ENCODE results near the gene ERC1. TPM values are rescaled to one million over a fixed set of nuclear protein-coding genes. Genes with fewer than 3 reads are reported as not detected.

ERC1 gene
- total and polyA plus RNA-seq, 7 donors, result 4.0 to 35.6 (median 29.4) TPM

- H3K27me3 ChIP-seq (ENCODE audit: insufficient read depth in 3 of 3, low read length in 2 of 3), result peaks cover 0 to 68% (median 28%) of the 10 kb centered on the region in 3 donors
- ATAC-seq, result peak in 3 of 4 donors; percentile 44 to 67 (median 54)
These were observed 540.8 kb downstream of the ERC1 start for GRCh38 chr12:1531654-1532374.

GRCh38 chr12:1532375-1533165 lies 541.5 kb downstream of the ERC1 start:
- TF ChIP-seq, protein P1, sequence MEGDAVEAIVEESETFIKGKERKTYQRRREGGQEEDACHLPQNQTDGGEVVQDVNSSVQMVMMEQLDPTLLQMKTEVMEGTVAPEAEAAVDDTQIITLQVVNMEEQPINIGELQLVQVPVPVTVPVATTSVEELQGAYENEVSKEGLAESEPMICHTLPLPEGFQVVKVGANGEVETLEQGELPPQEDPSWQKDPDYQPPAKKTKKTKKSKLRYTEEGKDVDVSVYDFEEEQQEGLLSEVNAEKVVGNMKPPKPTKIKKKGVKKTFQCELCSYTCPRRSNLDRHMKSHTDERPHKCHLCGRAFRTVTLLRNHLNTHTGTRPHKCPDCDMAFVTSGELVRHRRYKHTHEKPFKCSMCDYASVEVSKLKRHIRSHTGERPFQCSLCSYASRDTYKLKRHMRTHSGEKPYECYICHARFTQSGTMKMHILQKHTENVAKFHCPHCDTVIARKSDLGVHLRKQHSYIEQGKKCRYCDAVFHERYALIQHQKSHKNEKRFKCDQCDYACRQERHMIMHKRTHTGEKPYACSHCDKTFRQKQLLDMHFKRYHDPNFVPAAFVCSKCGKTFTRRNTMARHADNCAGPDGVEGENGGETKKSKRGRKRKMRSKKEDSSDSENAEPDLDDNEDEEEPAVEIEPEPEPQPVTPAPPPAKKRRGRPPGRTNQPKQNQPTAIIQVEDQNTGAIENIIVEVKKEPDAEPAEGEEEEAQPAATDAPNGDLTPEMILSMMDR (IDR thresholded peaks at IDR 0.05), result no peak

More at GRCh38 chr12:1531654-1532374, 540.8 kb downstream of the ERC1 start:
- TF ChIP-seq, protein P1 (IDR thresholded peaks at IDR 0.05), result no peak
- Histone ChIP-seq H3K9me3 (no peaks in the 10 kb centered on the region), H3K4me1 (peaks cover 9% of the 10 kb centered on the region), H3K36me3 (ENCODE audit: insufficient read depth in 1 of 2, low read depth in 1 of 2) (no peaks in the 10 kb centered on the region), H3K4me3 (peak overlapping the region; percentile 75), H3K27ac (peak overlapping the region; percentile 30)
- intact Hi-C loops (cut with DNase I), result no loop called here
- no peak for DNase-seq
- 47 to 63% (median 55%) methylated on average over 23 to 26 of the region's 26 CpGs for WGBS, 3 donors

GRCh38 chr12:1533205-1533601 lies 542.2 kb downstream of the ERC1 start:
- 31 to 63% (median 61%) methylated on average over 9 of the region's 9 CpGs for WGBS, 3 donors
- Histone ChIP-seq H3K27ac (no peak overlapping the region), H3K36me3 (ENCODE audit: insufficient read depth in 1 of 2, low read depth in 1 of 2) (no peaks in the 10 kb centered on the region), H3K4me3 (no peak overlapping the region), H3K4me1 (peaks cover 9% of the 10 kb centered on the region), H3K9me3 (no peaks in the 10 kb centered on the region), H3K27me3 (ENCODE audit: insufficient read depth in 3 of 3, low read length in 2 of 3) (peaks cover 0 to 67% (median 29%) of the 10 kb centered on the region in 3 donors)
- intact Hi-C loops (cut with DNase I), result no loop called here
- TF ChIP-seq, protein P1 (IDR thresholded peaks at IDR 0.05), result no peak
- ATAC-seq, result no peak
- DNase-seq, result no peak

More at GRCh38 chr12:1532375-1533165, 541.5 kb downstream of the ERC1 start:
- H3K27ac ChIP-seq, result no peak overlapping the region
- no peak overlapping the region for H3K4me3 ChIP-seq
- no peaks in the 10 kb centered on the region for H3K36me3 ChIP-seq (ENCODE audit: insufficient read depth in 1 of 2, low read depth in 1 of 2)
- ATAC-seq (no peak), DNase-seq (no peak)
- WGBS, 3 donors, result 75 to 82% (median 77%) methylated on average over 11 of the region's 11 CpGs
- intact Hi-C loops (cut with DNase I), result no loop called here
- H3K9me3 ChIP-seq, result no peaks in the 10 kb centered on the region
- H3K27me3 ChIP-seq (ENCODE audit: insufficient read depth in 3 of 3, low read length in 2 of 3), result peaks cover 0 to 70% (median 34%) of the 10 kb centered on the region in 3 donors
- H3K4me1 ChIP-seq, result peaks cover 9% of the 10 kb centered on the region

GRCh38 chr12:1533602-1534304 lies 542.7 kb downstream of the ERC1 start:
- Histone ChIP-seq H3K27ac (no peak overlapping the region), H3K27me3 (ENCODE audit: insufficient read depth in 3 of 3, low read length in 2 of 3) (peaks cover 0 to 67% (median 31%) of the 10 kb centered on the region in 3 donors), H3K4me1 (peaks cover 9% of the 10 kb centered on the region), H3K4me3 (no peak overlapping the region), H3K36me3 (ENCODE audit: insufficient read depth in 1 of 2, low read depth in 1 of 2) (no peaks in the 10 kb centered on the region), H3K9me3 (no peaks in the 10 kb centered on the region)
- TF ChIP-seq, protein P1 (IDR thresholded peaks at IDR 0.05), result no peak
- 42 to 58% (median 56%) methylated on average over 16 of the region's 16 CpGs for WGBS, 3 donors
- DNase-seq, result no peak
- intact Hi-C loops (cut with DNase I), result no loop called here
- no peak for ATAC-seq
